SIG-M5 treated with dmso at 0.1 percent for 504 hours (cell line): ENCODE data around the gene SRF.

Experiments
- DNase-seq: peaks from one replicate; lab custom pipeline; 2025; ENCODE audit not compliant: unreplicated experiment; lab: John Stamatoyannopoulos, UW

The SRF gene

GRCh38 chr6:43207286-43207685 lies 36.2 kb downstream of the SRF start:
- no peak for DNase-seq

GRCh38 chr6:43211955-43212354 lies 40.9 kb downstream of the SRF start:
- no peak for DNase-seq

GRCh38 chr6:43213431-43213830 lies 42.4 kb downstream of the SRF start:
- no peak for DNase-seq

GRCh38 chr6:43215066-43215465 lies 44.0 kb downstream of the SRF start:
- DNase-seq = no peak

GRCh38 chr6:43216200-43216599 lies 45.1 kb downstream of the SRF start:
- no peak for DNase-seq

GRCh38 chr6:43217351-43217750 lies 46.3 kb downstream of the SRF start:
- DNase-seq = no peak

- DNase-seq = no peak
Observed at GRCh38 chr6:43219119-43219518, 48.0 kb downstream of the SRF start.

GRCh38 chr6:43219814-43220213 lies 48.7 kb downstream of the SRF start:
- DNase-seq = no peak

GRCh38 chr6:43220439-43220951 lies 49.4 kb downstream of the SRF start:
- DNase-seq = no peak

GRCh38 chr6:43221046-43221972 lies 50.2 kb downstream of the SRF start:
- no peak for DNase-seq

- no peak for DNase-seq
Observed at GRCh38 chr6:43222418-43223059, 51.5 kb downstream of the SRF start.

- no peak for DNase-seq
Observed at GRCh38 chr6:43223175-43223574, 52.1 kb downstream of the SRF start.

GRCh38 chr6:43226192-43226851 lies 55.3 kb downstream of the SRF start:
- no peak for DNase-seq

GRCh38 chr6:43228951-43229802 lies 58.1 kb downstream of the SRF start, which contains the start of gene DNPH1:
TSS of gene DNPH1 (minus strand) at chr6:43229481. CDS start at chr6:43229456, 25 bp downstream.
- peak; percentile 47 for DNase-seq

- no peak for DNase-seq
Observed at GRCh38 chr6:43229803-43230620, 58.9 kb downstream of the SRF start.

GRCh38 chr6:43231053-43231452 lies 60.0 kb downstream of the SRF start:
- DNase-seq = no peak
